ENCODE measurements around the gene CCDC27.

Gene CCDC27

GRCh38 chr1:3749512-3749911 is 2.7 kb upstream of the CCDC27 start:
- Histone ChIP-seq H3K4me1 (ENCODE audit: insufficient read depth, low read length, poor library complexity, severe bottlenecking) (no peaks in the 10 kb centered on the region), H3K36me3 (ENCODE audit: insufficient read depth, low read length) (no peaks in the 10 kb centered on the region), H3K4me2 (ENCODE audit: low read depth, low read length, poor library complexity, severe bottlenecking) (no peak overlapping the region), H2AFZ (ENCODE audit: low read length) (no peak overlapping the region), H3K27me3 (ENCODE audit: insufficient read depth, low read length, poor library complexity, severe bottlenecking) (no peaks in the 10 kb centered on the region), H3F3A (ENCODE audit: low read depth) (no peaks in the 10 kb centered on the region), H3K79me2 (ENCODE audit: insufficient read depth, low read length) (no peaks in the 10 kb centered on the region), H3K4me3 (ENCODE audit: low read length, poor library complexity, severe bottlenecking) (no peak overlapping the region), H3K9me3 (ENCODE audit: insufficient read depth, low read depth, low read length) (no peaks in the 10 kb centered on the region), H3K9ac (ENCODE audit: low read depth, low read length, poor library complexity, severe bottlenecking) (no peak overlapping the region), H3K9me2 (replicated peaks; ENCODE audit: low read depth, low read length) (no peaks in the 10 kb centered on the region), H4K20me1 (ENCODE audit: insufficient read depth, low read length, poor library complexity, severe bottlenecking) (no peaks in the 10 kb centered on the region)
- no peak for TF ChIP-seq CTCF (conservative IDR thresholded peaks at IDR 0.05; ENCODE audit: low read length)
- no peak for TF ChIP-seq EZH2phosphoT487 (IDR thresholded peaks at IDR 0.05; ENCODE audit: borderline replicate concordance)

GRCh38 chr1:3750741-3751140 is 1.5 kb upstream of the CCDC27 start:
- TF ChIP-seq CTCF (conservative IDR thresholded peaks at IDR 0.05; ENCODE audit: low read length) = no peak
- no peak for TF ChIP-seq EZH2phosphoT487 (IDR thresholded peaks at IDR 0.05; ENCODE audit: borderline replicate concordance)
- Histone ChIP-seq H2AFZ (ENCODE audit: low read length) (no peak overlapping the region), H3K4me1 (ENCODE audit: insufficient read depth, low read length, poor library complexity, severe bottlenecking) (no peaks in the 10 kb centered on the region), H3K27me3 (ENCODE audit: insufficient read depth, low read length, poor library complexity, severe bottlenecking) (no peaks in the 10 kb centered on the region), H4K20me1 (ENCODE audit: insufficient read depth, low read length, poor library complexity, severe bottlenecking) (no peaks in the 10 kb centered on the region), H3K79me2 (ENCODE audit: insufficient read depth, low read length) (no peaks in the 10 kb centered on the region), H3K9ac (ENCODE audit: low read depth, low read length, poor library complexity, severe bottlenecking) (no peak overlapping the region), H3K36me3 (ENCODE audit: insufficient read depth, low read length) (no peaks in the 10 kb centered on the region), H3K9me3 (ENCODE audit: insufficient read depth, low read depth, low read length) (no peaks in the 10 kb centered on the region), H3K9me2 (replicated peaks; ENCODE audit: low read depth, low read length) (no peaks in the 10 kb centered on the region), H3F3A (ENCODE audit: low read depth) (no peaks in the 10 kb centered on the region), H3K4me3 (ENCODE audit: low read length, poor library complexity, severe bottlenecking) (no peak overlapping the region), H3K4me2 (ENCODE audit: low read depth, low read length, poor library complexity, severe bottlenecking) (no peak overlapping the region)

DNA sequence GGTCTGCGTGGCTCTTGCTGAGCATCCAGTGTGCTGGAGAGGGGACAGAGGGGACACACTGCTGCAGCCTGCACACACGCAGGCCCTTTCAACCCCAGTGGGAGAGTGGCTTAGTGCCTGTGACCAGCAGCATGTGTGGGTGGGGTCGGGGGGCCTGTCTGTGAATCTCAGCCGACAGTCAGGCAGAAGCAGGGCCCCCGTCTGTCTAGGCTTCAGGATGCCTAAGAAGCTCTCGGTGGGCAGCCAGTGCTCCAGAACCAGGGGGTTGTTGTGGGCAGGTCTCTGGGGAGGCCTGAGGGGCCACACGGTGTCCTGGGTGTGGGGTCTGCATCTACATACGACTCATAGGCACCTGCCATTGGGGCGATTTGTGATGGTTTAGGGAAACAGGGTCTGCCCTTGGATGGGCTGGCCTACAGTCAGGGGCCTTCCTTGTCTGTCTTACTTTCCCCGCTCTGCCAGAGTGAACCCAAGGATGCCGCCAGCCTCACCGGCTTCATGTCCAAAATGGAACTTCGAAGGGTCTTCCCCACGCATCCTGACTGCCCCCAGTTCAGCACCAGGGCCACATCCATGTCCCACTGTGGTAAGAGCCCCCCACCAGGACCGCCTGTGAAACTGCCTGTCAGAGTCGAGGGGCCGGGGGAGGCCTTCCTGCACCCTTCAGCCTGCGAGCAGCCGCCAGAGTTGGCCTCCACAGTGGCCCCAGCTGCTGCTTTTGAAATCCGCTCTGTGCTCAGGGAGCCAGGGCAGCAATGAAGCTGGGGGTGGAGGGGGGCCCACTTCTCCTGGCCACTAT is 1.6 kb downstream of the CCDC27 start:
- Histone ChIP-seq H2AFZ (ENCODE audit: low read length) (no peak overlapping the region), H3K9me2 (replicated peaks; ENCODE audit: low read depth, low read length) (no peaks in the 10 kb centered on the region), H3K9me3 (ENCODE audit: insufficient read depth, low read depth, low read length) (no peaks in the 10 kb centered on the region), H4K20me1 (ENCODE audit: insufficient read depth, low read length, poor library complexity, severe bottlenecking) (no peaks in the 10 kb centered on the region), H3K4me1 (ENCODE audit: insufficient read depth, low read length, poor library complexity, severe bottlenecking) (no peaks in the 10 kb centered on the region), H3K36me3 (ENCODE audit: insufficient read depth, low read length) (no peaks in the 10 kb centered on the region), H3K9ac (ENCODE audit: low read depth, low read length, poor library complexity, severe bottlenecking) (no peak overlapping the region), H3K79me2 (ENCODE audit: insufficient read depth, low read length) (no peaks in the 10 kb centered on the region), H3K27me3 (ENCODE audit: insufficient read depth, low read length, poor library complexity, severe bottlenecking) (no peaks in the 10 kb centered on the region), H3F3A (ENCODE audit: low read depth) (no peaks in the 10 kb centered on the region), H3K4me2 (ENCODE audit: low read depth, low read length, poor library complexity, severe bottlenecking) (no peak overlapping the region), H3K4me3 (ENCODE audit: low read length, poor library complexity, severe bottlenecking) (no peak overlapping the region)
- TF ChIP-seq CTCF (conservative IDR thresholded peaks at IDR 0.05; ENCODE audit: low read length) (no peak), EZH2phosphoT487 (IDR thresholded peaks at IDR 0.05; ENCODE audit: borderline replicate concordance) (no peak)
